Adrenal gland (tissue), 12 donors: Measurements from ENCODE around the gene HIRA. TPM values are rescaled to one million over a fixed set of nuclear protein-coding genes. Genes with fewer than 3 reads are reported as not detected.

Experiments
- DNase-seq, 7 donors: peaks; one replicate each; pipeline ENCODE4 v3.0.0-alpha.2; 2019 to 2020
- H3K27ac ChIP-seq, 5 donors: fragments of 200-600 bp; sonication (generic) in 4 of 5; 1 replicate in 3 of 5; 2 replicates in 2 of 5; pipeline versions ENCODE4 v1.5.1 to v1.8.0; 2016 to 2020; ENCODE audit warnings: mild to moderate bottlenecking in 1 of 5
- H3K27me3 ChIP-seq: fragments of 200-600 bp; 2 replicates; pipeline ENCODE4 v1.8.0; 2021
- H3K36me3 ChIP-seq, 2 donors: fragments of 200-600 bp; replicated peaks in 1 of 2; 1 replicate in 1 of 2; 2 replicates in 1 of 2; pipeline versions ENCODE4 v1.5.1 to v1.8.0; 2018 to 2022
- H3K4me1 ChIP-seq, 2 donors: fragments of 200-600 bp; replicated peaks in 1 of 2; 1 replicate in 1 of 2; 2 replicates in 1 of 2; pipeline versions ENCODE4 v1.5.1 to v1.8.0; 2018 to 2021
- H3K4me3 ChIP-seq, 4 donors: fragments of 200-600 bp; sonication (generic) in 3 of 4; one replicate each; pipeline ENCODE4 v1.5.1; 2016 to 2018
- H3K9me3 ChIP-seq, 3 donors: fragments of 200-600 bp; sonication (generic) in 1 of 3; replicated peaks in 1 of 3; 1 replicate in 2 of 3; 2 replicates in 1 of 3; pipeline versions ENCODE4 v1.5.1 to v1.8.0; 2016 to 2021
- CTCF ChIP-seq, 6 experiments: fragments of 450-650 bp in 4 of 6; fragments of 200-600 bp in 2 of 6; sonication (generic) in 1 of 6; IDR thresholded peaks; 1 replicate in 5 of 6; 2 replicates in 1 of 6; pipeline versions ENCODE4 v1.5.1 to v1.8.0; 2016 to 2021; ENCODE audit warnings: antibody characterized with exemption in 6 of 6, mild to moderate bottlenecking in 2 of 6, moderate library complexity in 1 of 6
- POLR2A ChIP-seq, 2 donors: fragments of 450-650 bp; IDR thresholded peaks; one replicate each; pipeline ENCODE4 v1.6.1; 2017; ENCODE audit warnings: antibody characterized with exemption in 2 of 2, mild to moderate bottlenecking in 2 of 2, moderate library complexity in 1 of 2
- WGBS, 4 donors: extraction: QIAGEN DNeasy Blood & Tissue Kit in 2 of 4; methylation state at CpG; one replicate each; pipeline versions ENCODE4 v1.1.5 to v1.1.7; 2013 to 2017; 5-methylcytosine and 5-hydroxymethylcytosine counted together
- intact Hi-C, 2 donors: fragments of 100-400 bp; cut with DNase I; formaldehyde crosslinking; loops; one replicate each; pipeline versions ENCODE4 v1.14.1 to v1.15.0; 2022 to 2023
- polyA plus RNA-seq, 3 donors: library from polyadenylated mRNA; stranded (reverse); fragments of 200-250 nt in 2 of 3; fragments of 350-450 nt in 1 of 3; fragmentation: Illumina TruSeq in 1 of 3; extraction: RNeasy Lipid Tissue Mini Kit (QIAGEN cat#74804) in 1 of 3; gene quantifications; one replicate each; pipeline ENCODE4 v1.2.3, GENCODE V29; 2013 to 2014
- total RNA-seq, 9 donors: library from RNA; depleted of rRNA in 4 of 9; stranded (reverse); fragments of >200 nt in 4 of 9; fragments of 120-200 nt in 1 of 9; fragmentation: NEBNext Ultra II Directional in 1 of 9; extraction: Animal tissue kit (Norgen Biotek cat#: 25700) in 1 of 9; gene quantifications; one replicate each; pipeline versions ENCODE4 v1.1.0 to v1.2.4, GENCODE V29; 2013 to 2023
- donor health status: healthy with polysubstance abuse.
- donor health status: Bipolar disorder and iron deficiency.
- donor health status: DM: yes; HTN: yes; CAD: no.
- donor health status: DM: no; HTN: no; CAD: no.
- donor health status: DM: no; HTN: no; CAD: no.
- donor health status: DM: yes; HTN: yes; CAD: no.

Gene HIRA
- total and polyA plus RNA-seq, 12 donors, result 8.4 to 47.8 (median 20.8) TPM

- H3K4me1 ChIP-seq, result peaks cover 15 to 21% of the 10 kb centered on the region in 2 donors
- TF ChIP-seq POLR2A (IDR thresholded peaks at IDR 0.05) (no peak), CTCF (IDR thresholded peaks at IDR 0.05) (peak in 1 of 6 experiments; percentile 21)
- H3K27ac ChIP-seq, result peak overlapping the region in 2 of 5 donors; percentile 94 to 99
- 19 to 21% (median 20%) methylated on average over 5 of the region's 5 CpGs for WGBS, 4 donors
- peak in 1 of 7 donors; percentile 35 for DNase-seq
- intact Hi-C loops, result loop anchor here in 1 of 2 donors (10.0 kb wide), 1 partner anchor 183 kb away; the partner anchor contains the start of gene CLTCL1
- no peaks in the 10 kb centered on the region for H3K9me3 ChIP-seq
- H3K36me3 ChIP-seq, result peaks cover 0 to 26% of the 10 kb centered on the region in 2 donors
- H3K4me3 ChIP-seq, result peak overlapping the region in 2 of 4 donors; percentile 88 to 91
- no peaks in the 10 kb centered on the region for H3K27me3 ChIP-seq
These were observed 46.0 kb upstream of the HIRA start for GRCh38 chr22:19477321-19478044.

GRCh38 chr22:19476023-19476422 lies 44.5 kb upstream of the HIRA start:
- intact Hi-C loops, result loop anchor here in 1 of 2 donors (10.0 kb wide), 1 partner anchor 181 kb away; the partner anchor contains the start of gene CLTCL1
- Histone ChIP-seq H3K4me1 (peaks cover 15 to 21% of the 10 kb centered on the region in 2 donors), H3K27ac (no peak overlapping the region), H3K27me3 (no peaks in the 10 kb centered on the region), H3K9me3 (no peaks in the 10 kb centered on the region), H3K36me3 (peaks cover 0 to 40% of the 10 kb centered on the region in 2 donors), H3K4me3 (no peak overlapping the region)
- 74 to 82% (median 78%) methylated on average over 3 of the region's 3 CpGs for WGBS, 4 donors
- peak in 1 of 7 donors; percentile 6 for DNase-seq
- TF ChIP-seq POLR2A (IDR thresholded peaks at IDR 0.05) (no peak), CTCF (IDR thresholded peaks at IDR 0.05) (no peak)

- intact Hi-C loops, result loop anchor here in 1 of 2 donors (10.0 kb wide), 1 partner anchor 179 kb away; the partner anchor contains the start of gene CLTCL1
- Histone ChIP-seq H3K27me3 (no peaks in the 10 kb centered on the region), H3K36me3 (peaks cover 0 to 64% of the 10 kb centered on the region in 2 donors), H3K4me1 (peaks cover 12 to 15% of the 10 kb centered on the region in 2 donors), H3K4me3 (no peak overlapping the region), H3K27ac (no peak overlapping the region), H3K9me3 (no peaks in the 10 kb centered on the region)
- WGBS, 4 donors, result 63 to 100% (median 74%) methylated on average over 1 to 3 of the region's 3 CpGs
- TF ChIP-seq POLR2A (IDR thresholded peaks at IDR 0.05) (no peak), CTCF (IDR thresholded peaks at IDR 0.05) (no peak)
- DNase-seq, result peak in 5 of 7 donors; percentile 23 to 56 (median 35)
These were observed 42.0 kb upstream of the HIRA start for GRCh38 chr22:19473578-19473977.

- Histone ChIP-seq H3K27me3 (no peaks in the 10 kb centered on the region), H3K27ac (no peak overlapping the region), H3K9me3 (no peaks in the 10 kb centered on the region), H3K36me3 (peaks cover 0 to 78% of the 10 kb centered on the region in 2 donors), H3K4me3 (no peak overlapping the region), H3K4me1 (peaks cover under 1 to 3% of the 10 kb centered on the region in 2 donors)
- intact Hi-C loops, result loop anchor here in 1 of 2 donors (10.0 kb wide), 1 partner anchor 177 kb away; the partner anchor contains the start of gene CLTCL1
- 87 to 91% (median 89%) methylated on average over 8 of the region's 8 CpGs for WGBS, 4 donors
- TF ChIP-seq CTCF (IDR thresholded peaks at IDR 0.05), result no peak
- DNase-seq, result peak in 1 of 7 donors; percentile 46
These were observed 40.7 kb upstream of the HIRA start for GRCh38 chr22:19472233-19472632.
